Activated CD8-positive, alpha-beta memory T cell treated with anti-CD3 and anti-CD28 coated beads for 1 hour (primary cell): ENCODE measurements around the gene KSR1.
"Not testable (repeated sequence)": the region's sequence is repeated elsewhere in the genome, so short reads cannot be mapped to it uniquely, and the experiment has no call there.

ENCODE experiments used
- DNase-seq, 2 donors: peaks; one replicate each; pipeline ENCODE4 v3.0.0-alpha.2; 2020; ENCODE audit warnings: low read depth in 1 of 2; ENCODE audit errors: extremely low read depth in 1 of 2

The KSR1 gene

GRCh38 chr17:27491713-27492190 lies 35.5 kb downstream of the KSR1 start:
- DNase-seq: no peak

- no peak for DNase-seq
Measured at GRCh38 chr17:27492470-27492869, 36.2 kb downstream of the KSR1 start.

GRCh38 chr17:27493088-27493487 lies 36.8 kb downstream of the KSR1 start:
- DNase-seq: no peak

- DNase-seq: no peak
Measured at GRCh38 chr17:27494192-27495091, 38.2 kb downstream of the KSR1 start.

- DNase-seq: no peak
Measured at GRCh38 chr17:27495460-27495859, 39.2 kb downstream of the KSR1 start.

GRCh38 chr17:27496005-27496404 lies 39.8 kb downstream of the KSR1 start:
- DNase-seq: no peak

GRCh38 chr17:27496437-27496943 lies 40.2 kb downstream of the KSR1 start:
- no peak for DNase-seq

GRCh38 chr17:27496971-27497370 lies 40.7 kb downstream of the KSR1 start:
- no peak for DNase-seq

- no peak for DNase-seq
Measured at GRCh38 chr17:27497696-27498095, 41.4 kb downstream of the KSR1 start.

- DNase-seq: no peak
Measured at GRCh38 chr17:27498615-27499309, 42.5 kb downstream of the KSR1 start.

GRCh38 chr17:27499451-27500265 lies 43.4 kb downstream of the KSR1 start:
- DNase-seq: no peak

GRCh38 chr17:27501338-27501737 lies 45.1 kb downstream of the KSR1 start:
- not testable (repeated sequence) for DNase-seq

- DNase-seq: no peak
Measured at GRCh38 chr17:27502526-27503324, 46.5 kb downstream of the KSR1 start.

- DNase-seq: no peak
Measured at GRCh38 chr17:27503611-27504010, 47.4 kb downstream of the KSR1 start.

- no peak for DNase-seq
Measured at GRCh38 chr17:27504188-27504995, 48.1 kb downstream of the KSR1 start.

- no peak for DNase-seq
Measured at GRCh38 chr17:27506348-27507218, 50.3 kb downstream of the KSR1 start.

- no peak for DNase-seq
Measured at GRCh38 chr17:27511168-27511883, 55.1 kb downstream of the KSR1 start.

GRCh38 chr17:27512031-27512430 lies 55.8 kb downstream of the KSR1 start:
- DNase-seq: no peak
